ENCODE results near the gene AEBP1. TPM values are rescaled to one million over a fixed set of nuclear protein-coding genes. Genes with fewer than 3 reads are reported as not detected.

The AEBP1 gene
- total RNA-seq, 1 donor from 2014 or later = 35.4 TPM

GRCh38 chr7:44061645-44062179 is 42.4 kb upstream of the AEBP1 start:
- Mint-ChIP-seq H3K27ac (ENCODE audit: unreplicated experiment) (no peak overlapping the region), H3K36me3 (ENCODE audit: unreplicated experiment) (no peaks in the 10 kb centered on the region), H3K4me1 (ENCODE audit: low read depth, unreplicated experiment) (peaks cover 8% of the 10 kb centered on the region), H3K27me3 (ENCODE audit: unreplicated experiment) (peaks cover 14% of the 10 kb centered on the region), H3K9me3 (ENCODE audit: unreplicated experiment) (peaks cover 7% of the 10 kb centered on the region), H3K4me3 (ENCODE audit: unreplicated experiment) (no peak overlapping the region)
- no peak for DNase-seq
- TF ChIP-seq, protein P1, sequence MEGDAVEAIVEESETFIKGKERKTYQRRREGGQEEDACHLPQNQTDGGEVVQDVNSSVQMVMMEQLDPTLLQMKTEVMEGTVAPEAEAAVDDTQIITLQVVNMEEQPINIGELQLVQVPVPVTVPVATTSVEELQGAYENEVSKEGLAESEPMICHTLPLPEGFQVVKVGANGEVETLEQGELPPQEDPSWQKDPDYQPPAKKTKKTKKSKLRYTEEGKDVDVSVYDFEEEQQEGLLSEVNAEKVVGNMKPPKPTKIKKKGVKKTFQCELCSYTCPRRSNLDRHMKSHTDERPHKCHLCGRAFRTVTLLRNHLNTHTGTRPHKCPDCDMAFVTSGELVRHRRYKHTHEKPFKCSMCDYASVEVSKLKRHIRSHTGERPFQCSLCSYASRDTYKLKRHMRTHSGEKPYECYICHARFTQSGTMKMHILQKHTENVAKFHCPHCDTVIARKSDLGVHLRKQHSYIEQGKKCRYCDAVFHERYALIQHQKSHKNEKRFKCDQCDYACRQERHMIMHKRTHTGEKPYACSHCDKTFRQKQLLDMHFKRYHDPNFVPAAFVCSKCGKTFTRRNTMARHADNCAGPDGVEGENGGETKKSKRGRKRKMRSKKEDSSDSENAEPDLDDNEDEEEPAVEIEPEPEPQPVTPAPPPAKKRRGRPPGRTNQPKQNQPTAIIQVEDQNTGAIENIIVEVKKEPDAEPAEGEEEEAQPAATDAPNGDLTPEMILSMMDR (IDR thresholded peaks at IDR 0.05; ENCODE audit: partially characterized antibody, unreplicated experiment) = no peak

- H3K9me3 Mint-ChIP-seq (ENCODE audit: unreplicated experiment) = peaks cover 11% of the 10 kb centered on the region
- no peaks in the 10 kb centered on the region for H3K36me3 Mint-ChIP-seq (ENCODE audit: unreplicated experiment)
- H3K27me3 Mint-ChIP-seq (ENCODE audit: unreplicated experiment) = peaks cover 14% of the 10 kb centered on the region
- H3K4me3 Mint-ChIP-seq (ENCODE audit: unreplicated experiment) = no peak overlapping the region
- H3K27ac Mint-ChIP-seq (ENCODE audit: unreplicated experiment) = no peak overlapping the region
- TF ChIP-seq, protein P1 (IDR thresholded peaks at IDR 0.05; ENCODE audit: partially characterized antibody, unreplicated experiment) = no peak
- H3K4me1 Mint-ChIP-seq (ENCODE audit: low read depth, unreplicated experiment) = peaks cover 13% of the 10 kb centered on the region
- no peak for DNase-seq
These were observed 41.8 kb upstream of the AEBP1 start for GRCh38 chr7:44062180-44062902.

DNA sequence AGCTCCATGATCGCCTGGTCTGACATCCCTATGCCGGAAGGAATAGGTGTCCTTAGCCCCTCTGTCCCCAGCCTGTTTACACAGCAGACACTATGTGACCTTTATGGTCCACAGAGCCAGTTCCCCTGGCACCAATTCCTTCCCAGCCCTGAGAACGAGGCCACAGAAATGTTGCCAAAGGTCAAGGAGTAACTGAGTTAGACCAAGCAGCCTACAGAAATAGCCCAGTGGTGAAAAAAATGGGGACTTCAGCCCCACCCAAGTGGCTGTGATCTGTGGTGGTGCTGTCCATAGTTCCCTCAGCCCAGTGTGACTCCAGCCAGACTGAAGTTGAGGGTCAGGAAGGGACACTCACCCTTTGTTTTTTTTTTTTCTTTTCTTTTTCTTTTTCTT is 41.2 kb upstream of the AEBP1 start:
- peak overlapping the region; percentile 52 for H3K4me3 Mint-ChIP-seq (ENCODE audit: unreplicated experiment)
- H3K4me1 Mint-ChIP-seq (ENCODE audit: low read depth, unreplicated experiment) = peaks cover 17% of the 10 kb centered on the region
- H3K36me3 Mint-ChIP-seq (ENCODE audit: unreplicated experiment) = no peaks in the 10 kb centered on the region
- peaks cover 15% of the 10 kb centered on the region for H3K9me3 Mint-ChIP-seq (ENCODE audit: unreplicated experiment)
- DNase-seq = no peak
- TF ChIP-seq, protein P1 (IDR thresholded peaks at IDR 0.05; ENCODE audit: partially characterized antibody, unreplicated experiment) = no peak
- H3K27me3 Mint-ChIP-seq (ENCODE audit: unreplicated experiment) = peaks cover 14% of the 10 kb centered on the region
- H3K27ac Mint-ChIP-seq (ENCODE audit: unreplicated experiment) = no peak overlapping the region

- H3K27ac Mint-ChIP-seq (ENCODE audit: unreplicated experiment) = peak overlapping the region; percentile 79
- peak overlapping the region; percentile 59 for H3K4me3 Mint-ChIP-seq (ENCODE audit: unreplicated experiment)
- peaks cover 17% of the 10 kb centered on the region for H3K27me3 Mint-ChIP-seq (ENCODE audit: unreplicated experiment)
- TF ChIP-seq, protein P1 (IDR thresholded peaks at IDR 0.05; ENCODE audit: partially characterized antibody, unreplicated experiment) = no peak
- peaks cover 17% of the 10 kb centered on the region for H3K4me1 Mint-ChIP-seq (ENCODE audit: low read depth, unreplicated experiment)
- no peak for DNase-seq
- H3K9me3 Mint-ChIP-seq (ENCODE audit: unreplicated experiment) = peaks cover 21% of the 10 kb centered on the region
- H3K36me3 Mint-ChIP-seq (ENCODE audit: unreplicated experiment) = no peaks in the 10 kb centered on the region
These were observed 40.6 kb upstream of the AEBP1 start for GRCh38 chr7:44063547-44063893.

All from glutamatergic neuron (in vitro differentiated cells).